ENCODE measurements around the gene NOD2.

NOD2 gene

GRCh38 chr16:50743581-50744225 lies 50.3 kb downstream of the NOD2 start:
- TF ChIP-seq GATA3 (IDR thresholded peaks at IDR 0.05; ENCODE audit: low read depth, low read length) (no peak), GATA2 (IDR thresholded peaks at IDR 0.05; ENCODE audit: low read depth, low read length) (no peak)

GRCh38 chr16:50744881-50745280 lies 51.5 kb downstream of the NOD2 start:
- no peak for TF ChIP-seq GATA2 (IDR thresholded peaks at IDR 0.05; ENCODE audit: low read depth, low read length)

DNA sequence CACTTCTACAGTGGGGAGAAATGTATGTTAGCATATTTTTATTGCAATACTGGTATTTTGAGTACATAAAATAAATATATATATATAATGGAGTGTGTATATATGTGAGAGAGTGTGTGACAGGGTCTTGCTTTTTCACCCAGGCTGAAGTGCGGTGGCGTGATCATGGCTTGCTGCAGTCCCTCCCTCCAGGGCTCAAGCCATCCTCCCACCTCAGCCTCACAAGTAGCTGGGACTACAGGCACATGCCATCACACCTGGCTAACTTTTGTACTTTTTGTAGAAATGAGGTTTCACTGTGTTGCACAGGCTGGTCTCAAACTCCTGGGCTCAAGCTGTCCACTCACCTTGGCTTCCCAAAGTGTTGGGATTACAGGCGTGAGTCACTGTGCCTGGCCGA lies 52.5 kb downstream of the NOD2 start:
- TF ChIP-seq GATA2 (IDR thresholded peaks at IDR 0.05; ENCODE audit: low read depth, low read length) (no peak), GATA3 (IDR thresholded peaks at IDR 0.05; ENCODE audit: low read depth, low read length) (no peak)

DNA sequence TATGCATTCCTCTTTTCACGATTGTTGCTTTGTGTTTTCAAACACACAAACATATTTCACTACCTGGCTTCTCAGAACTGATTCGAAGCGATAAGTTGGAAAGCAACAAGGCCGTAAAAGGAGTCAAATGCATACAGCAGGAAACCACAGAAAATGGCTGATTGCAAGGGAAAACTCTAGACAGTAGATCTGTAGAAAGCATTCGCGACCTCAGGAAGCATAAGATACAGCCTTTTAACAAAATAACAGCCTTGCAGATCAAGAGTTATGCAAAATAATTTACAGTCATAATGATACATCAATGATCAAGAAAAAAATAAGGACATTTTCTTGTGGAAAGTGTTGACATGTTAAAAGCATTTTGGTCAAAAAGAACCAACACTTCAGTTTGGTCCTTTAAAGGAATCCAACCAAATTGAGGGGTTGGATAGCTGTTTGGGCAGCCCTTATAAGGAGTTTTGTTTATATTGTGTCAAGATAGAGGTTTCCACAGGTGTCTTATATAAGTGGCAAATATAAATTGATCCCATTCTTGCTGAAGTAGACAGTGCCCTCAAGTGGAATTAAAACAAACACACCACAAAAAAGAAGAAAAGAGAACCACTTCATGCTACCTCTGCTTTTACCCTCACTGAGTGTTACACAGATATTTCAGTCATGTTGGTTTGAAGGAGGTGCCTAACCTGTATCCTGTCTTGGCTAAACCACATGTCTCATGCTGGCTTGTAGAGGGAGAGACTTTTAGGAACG lies 54.0 kb downstream of the NOD2 start:
- no peak for TF ChIP-seq GATA3 (IDR thresholded peaks at IDR 0.05; ENCODE audit: low read depth, low read length)
- TF ChIP-seq GATA2 (IDR thresholded peaks at IDR 0.05; ENCODE audit: low read depth, low read length) = no peak

DNA sequence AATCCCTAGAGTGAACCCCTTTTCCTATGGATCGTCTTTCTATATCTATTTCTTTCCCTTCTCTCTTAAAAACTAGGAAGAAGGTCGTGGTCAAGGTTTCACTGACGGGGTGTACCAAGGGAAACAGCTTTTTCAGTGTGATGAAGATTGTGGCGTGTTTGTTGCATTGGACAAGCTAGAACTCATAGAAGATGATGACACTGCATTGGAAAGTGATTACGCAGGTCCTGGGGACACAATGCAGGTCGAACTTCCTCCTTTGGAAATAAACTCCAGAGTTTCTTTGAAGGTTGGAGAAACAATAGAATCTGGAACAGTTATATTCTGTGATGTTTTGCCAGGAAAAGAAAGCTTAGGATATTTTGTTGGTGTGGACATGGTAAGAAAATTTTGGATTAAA lies 58.1 kb downstream of the NOD2 start:
- TF ChIP-seq GATA2 (IDR thresholded peaks at IDR 0.05; ENCODE audit: low read depth, low read length) = no peak
- no peak for TF ChIP-seq GATA3 (IDR thresholded peaks at IDR 0.05; ENCODE audit: low read depth, low read length)

DNA sequence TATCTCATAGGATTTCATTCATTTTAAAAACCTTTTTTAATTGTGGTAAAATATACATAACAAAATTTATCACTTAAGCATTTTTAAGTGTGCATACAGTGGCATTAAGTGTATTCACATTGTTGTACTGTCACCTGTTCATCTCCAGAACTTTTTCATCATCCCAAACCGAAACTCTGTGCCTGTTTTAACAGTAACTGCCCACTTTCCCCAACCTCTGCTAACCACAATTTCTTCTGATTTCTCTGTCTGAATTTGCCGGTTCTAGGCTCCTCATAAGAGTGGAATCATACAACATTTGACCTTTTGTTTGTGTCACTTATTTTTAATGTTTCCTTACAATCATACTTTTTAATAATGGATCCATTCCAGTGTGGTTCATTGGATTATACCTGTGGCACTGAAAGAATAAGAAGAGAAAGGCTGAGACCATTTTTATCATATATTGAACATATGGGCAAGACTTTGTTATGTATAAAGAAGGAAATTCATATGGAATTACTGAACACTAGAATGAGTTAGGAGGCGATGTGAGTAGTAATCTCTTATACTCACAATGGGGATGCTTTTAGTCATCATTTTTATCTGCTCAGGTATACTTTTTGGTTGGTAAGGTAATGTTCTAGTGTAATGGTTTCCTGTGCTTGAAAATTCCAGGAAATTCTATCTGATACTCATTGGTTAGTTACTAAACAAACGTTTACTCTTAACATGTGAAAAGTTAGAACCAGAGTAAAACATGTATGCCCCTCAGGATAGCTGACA lies 59.2 kb downstream of the NOD2 start:
- TF ChIP-seq GATA2 (IDR thresholded peaks at IDR 0.05; ENCODE audit: low read depth, low read length) (no peak), GATA3 (IDR thresholded peaks at IDR 0.05; ENCODE audit: low read depth, low read length) (no peak)

DNA sequence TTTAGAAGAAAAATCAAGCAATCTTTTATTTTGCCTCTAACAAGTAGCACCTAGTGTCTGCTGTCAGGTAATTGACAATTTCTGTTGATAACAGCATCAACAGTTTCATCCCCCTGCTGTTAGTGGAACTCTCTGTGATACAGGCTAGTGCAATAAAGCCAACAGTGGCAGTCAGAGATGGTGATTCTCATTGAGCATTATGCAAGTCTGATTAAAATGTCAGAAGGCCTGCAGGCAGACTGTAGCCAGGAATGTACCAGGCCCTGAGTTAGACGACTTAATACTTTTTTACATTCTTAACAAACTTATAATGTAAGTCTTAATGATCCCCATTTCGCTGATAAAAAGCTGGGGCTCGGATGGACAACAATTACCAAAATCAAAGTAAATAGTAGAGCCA lies 63.1 kb downstream of the NOD2 start:
- TF ChIP-seq GATA3 (IDR thresholded peaks at IDR 0.05; ENCODE audit: low read depth, low read length) (no peak), GATA2 (IDR thresholded peaks at IDR 0.05; ENCODE audit: low read depth, low read length) (no peak)

- no peak for TF ChIP-seq GATA3 (IDR thresholded peaks at IDR 0.05; ENCODE audit: low read depth, low read length)
- TF ChIP-seq GATA2 (IDR thresholded peaks at IDR 0.05; ENCODE audit: low read depth, low read length) = no peak
These were observed 67.9 kb downstream of the NOD2 start for GRCh38 chr16:50761267-50761666.

- no peak for TF ChIP-seq GATA2 (IDR thresholded peaks at IDR 0.05; ENCODE audit: low read depth, low read length)
- TF ChIP-seq GATA3 (IDR thresholded peaks at IDR 0.05; ENCODE audit: low read depth, low read length) = no peak
These were observed 68.8 kb downstream of the NOD2 start for GRCh38 chr16:50762241-50762640.

- no peak for TF ChIP-seq GATA2 (IDR thresholded peaks at IDR 0.05; ENCODE audit: low read depth, low read length)
- no peak for TF ChIP-seq GATA3 (IDR thresholded peaks at IDR 0.05; ENCODE audit: low read depth, low read length)
These were observed 69.8 kb downstream of the NOD2 start for GRCh38 chr16:50763211-50763610.

- TF ChIP-seq GATA2 (IDR thresholded peaks at IDR 0.05; ENCODE audit: low read depth, low read length) (no peak), GATA3 (IDR thresholded peaks at IDR 0.05; ENCODE audit: low read depth, low read length) (no peak)
These were observed 71.9 kb downstream of the NOD2 start for GRCh38 chr16:50765260-50765659.

- TF ChIP-seq GATA2 (IDR thresholded peaks at IDR 0.05; ENCODE audit: low read depth, low read length) (no peak), GATA3 (IDR thresholded peaks at IDR 0.05; ENCODE audit: low read depth, low read length) (no peak)
These were observed 72.5 kb downstream of the NOD2 start for GRCh38 chr16:50765861-50766260.

DNA sequence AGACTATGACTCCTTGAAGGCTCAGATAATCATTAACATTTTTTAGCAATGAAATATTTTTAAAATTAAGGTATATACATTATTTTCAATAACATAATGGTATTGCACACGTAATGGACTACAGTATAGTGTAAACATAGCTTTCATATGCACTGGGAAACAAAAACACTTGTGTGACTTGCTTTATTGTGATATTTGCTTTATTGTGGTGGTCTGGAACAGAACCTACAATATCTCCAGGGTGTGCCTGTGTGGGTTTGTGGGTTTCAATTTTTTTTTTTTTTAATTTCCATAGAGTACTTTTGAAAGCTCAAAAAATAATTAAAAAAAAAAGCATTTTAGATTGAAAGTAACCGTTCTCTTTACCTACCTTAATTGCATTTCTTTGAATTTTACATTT lies 73.8 kb downstream of the NOD2 start:
- TF ChIP-seq GATA2 (IDR thresholded peaks at IDR 0.05; ENCODE audit: low read depth, low read length) (no peak), GATA3 (IDR thresholded peaks at IDR 0.05; ENCODE audit: low read depth, low read length) (no peak)

DNA sequence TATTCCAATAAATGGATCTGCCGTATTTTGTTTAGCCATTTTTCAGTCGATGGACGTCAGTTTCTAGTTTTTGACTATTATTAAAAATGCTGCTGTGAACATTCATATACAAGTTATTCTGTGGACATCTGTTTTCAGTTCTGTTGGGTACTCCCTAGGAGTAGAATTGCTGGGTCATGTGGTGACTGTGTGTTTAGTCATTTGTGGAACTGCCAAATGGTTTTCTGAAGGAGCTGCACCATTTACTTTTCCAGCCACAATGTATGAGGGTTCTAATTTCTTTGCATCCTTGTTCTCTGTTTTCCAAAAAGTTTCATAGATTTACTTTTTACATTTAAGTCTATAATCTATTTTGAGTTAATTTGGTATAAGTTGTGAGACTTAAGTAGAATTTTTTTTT lies 78.0 kb downstream of the NOD2 start:
- TF ChIP-seq GATA3 (IDR thresholded peaks at IDR 0.05; ENCODE audit: low read depth, low read length) (no peak), GATA2 (IDR thresholded peaks at IDR 0.05; ENCODE audit: low read depth, low read length) (no peak)

DNA sequence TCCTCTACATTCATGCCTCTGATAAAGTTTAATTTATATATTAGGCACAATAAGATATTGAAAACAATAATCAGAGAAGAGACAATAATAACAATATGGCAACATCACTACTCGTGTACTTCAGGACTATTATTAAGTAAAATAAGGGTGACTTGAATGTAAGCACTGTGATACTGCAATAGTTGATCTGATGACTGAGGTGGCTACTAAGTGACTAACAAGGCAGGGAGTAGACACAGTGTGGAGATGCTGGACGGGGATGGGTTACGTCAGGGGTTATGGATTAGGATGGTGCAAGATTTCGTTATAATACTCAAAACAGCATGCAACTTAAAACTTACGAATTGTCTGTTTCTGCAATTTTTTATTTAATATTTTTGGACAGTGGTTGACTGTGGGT lies 81.0 kb downstream of the NOD2 start:
- TF ChIP-seq GATA3 (IDR thresholded peaks at IDR 0.05; ENCODE audit: low read depth, low read length) = no peak
- TF ChIP-seq GATA2 (IDR thresholded peaks at IDR 0.05; ENCODE audit: low read depth, low read length) = no peak

Data from SH-SY5Y (cell line).